OCI-M2 (cell line): ENCODE results near the gene FAM217B.

ENCODE experiments used
- DNase-seq: peaks from one replicate; lab custom pipeline; 2025; ENCODE audit not compliant: unreplicated experiment; lab: John Stamatoyannopoulos, UW

FAM217B gene

DNA sequence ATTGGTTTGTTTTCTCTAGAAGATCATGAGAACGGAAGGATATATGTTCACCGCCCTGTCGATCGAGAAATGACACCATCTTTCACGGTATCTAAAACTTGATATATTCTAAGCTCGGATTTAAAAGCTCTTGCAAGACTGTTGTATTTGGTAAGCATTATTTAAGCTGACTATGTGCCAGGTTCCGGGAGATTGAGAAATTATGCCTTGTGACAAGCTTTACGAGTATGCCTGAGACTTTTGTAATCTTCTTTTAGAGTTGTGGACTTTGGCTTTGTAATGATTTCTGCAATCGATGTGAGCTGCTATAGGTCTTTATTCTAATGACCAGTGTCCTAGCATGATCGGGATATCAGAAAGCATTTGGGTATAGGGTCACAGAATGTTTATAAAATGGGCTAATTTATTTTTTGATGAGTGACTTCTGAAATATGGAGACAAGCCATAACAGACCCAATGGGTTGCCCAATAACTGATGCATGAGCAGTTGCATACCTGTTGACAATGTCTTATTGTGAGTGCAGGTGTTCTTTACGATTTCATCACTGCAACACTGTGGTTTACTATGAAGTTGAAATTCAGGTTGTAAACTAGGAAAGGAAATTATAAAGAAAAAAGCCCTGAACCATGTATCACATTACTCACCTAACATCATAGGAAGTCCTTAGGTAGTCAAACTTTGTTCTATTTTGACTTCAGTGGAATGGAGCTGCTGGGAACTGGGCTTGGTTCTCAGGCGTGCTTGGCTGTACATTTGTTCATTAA, 32.0 kb downstream of the FAM217B start:
- no peak for DNase-seq

DNA sequence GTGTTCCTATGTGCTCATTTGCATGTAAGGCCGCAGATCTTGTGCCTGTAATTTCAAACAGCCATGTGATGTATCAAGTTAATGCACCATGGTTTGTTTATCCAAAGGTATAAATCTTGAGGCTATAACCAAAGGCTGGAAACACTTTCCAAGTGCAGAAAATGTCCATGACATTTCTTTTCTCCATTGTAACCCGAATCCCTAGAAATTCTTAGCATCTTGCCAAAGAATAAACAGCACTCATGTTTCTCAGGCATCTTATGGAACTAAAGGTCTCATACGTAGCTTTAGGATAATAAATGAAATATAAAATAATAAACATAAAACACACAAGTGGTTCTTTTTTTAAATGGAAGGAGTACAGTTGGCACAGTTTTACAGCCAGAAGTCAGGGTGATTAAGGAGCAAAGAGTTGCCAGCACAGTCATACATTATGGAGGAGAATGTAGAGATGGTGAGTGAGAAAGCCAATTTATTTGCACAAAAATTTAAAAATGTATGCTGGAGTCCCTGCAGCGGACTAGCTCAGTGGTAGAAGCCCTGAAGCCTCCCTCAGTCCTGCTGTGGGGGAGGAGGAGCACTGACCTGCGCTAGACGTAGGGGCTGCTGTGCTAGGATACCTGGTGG, 36.1 kb downstream of the FAM217B start:
- DNase-seq: no peak

DNA sequence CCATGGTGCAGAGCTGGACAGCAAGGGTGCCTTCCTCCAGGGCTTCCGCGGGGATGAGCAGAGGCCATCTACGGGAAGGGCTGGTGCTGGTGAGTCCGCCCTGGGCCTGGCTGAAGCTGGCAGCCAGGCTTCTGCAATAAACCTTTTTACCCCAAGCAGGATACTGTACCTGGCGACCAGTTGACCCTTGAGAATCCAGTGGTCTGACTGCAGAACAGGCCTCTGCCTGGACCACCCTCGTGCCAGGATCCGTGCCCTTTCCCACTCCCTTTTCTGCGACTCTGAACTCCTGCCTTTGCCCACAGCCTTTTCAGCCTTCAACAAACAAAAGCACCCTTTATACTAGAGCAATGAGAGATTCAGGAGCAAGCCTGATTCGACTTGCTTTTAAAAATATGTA, 36.9 kb downstream of the FAM217B start:
- no peak for DNase-seq

DNA sequence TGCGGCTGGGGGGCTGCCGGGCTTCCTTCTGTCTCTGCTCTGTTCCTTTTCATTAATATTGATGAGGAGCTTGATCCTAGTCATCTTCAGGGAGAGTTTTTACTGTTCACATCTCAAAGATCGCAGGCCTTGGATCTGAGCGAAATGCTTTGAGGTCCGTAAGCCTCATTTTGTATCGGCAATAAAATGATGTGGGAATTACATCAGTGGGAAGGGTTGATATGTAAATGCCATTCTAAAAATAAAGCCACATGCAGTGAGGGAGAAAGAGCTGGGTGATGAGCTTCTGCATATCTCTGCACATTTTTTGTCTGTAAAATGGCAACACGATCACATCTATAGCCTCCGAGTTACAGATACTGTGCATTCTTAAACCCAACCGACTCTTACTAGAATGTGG, 42.9 kb downstream of the FAM217B start:
- DNase-seq: no peak

DNA sequence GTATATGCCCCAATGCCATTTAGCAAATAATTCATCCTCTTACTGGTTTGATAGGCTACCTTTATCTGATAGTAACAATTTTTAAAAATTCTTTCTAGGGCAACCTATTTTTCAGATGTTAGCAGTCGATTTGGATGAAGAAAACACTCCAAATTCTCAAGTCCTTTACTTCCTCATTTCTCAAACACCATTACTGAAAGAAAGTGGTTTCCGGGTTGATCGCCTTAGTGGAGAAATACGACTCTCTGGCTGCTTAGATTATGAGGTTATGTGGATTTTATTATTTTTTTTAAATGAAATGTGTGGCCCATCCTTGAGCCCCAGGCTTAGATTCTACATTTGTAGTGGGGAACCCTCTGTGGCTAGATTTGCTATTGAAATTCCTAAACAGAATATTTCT, 44.4 kb downstream of the FAM217B start:
- DNase-seq: no peak

DNA sequence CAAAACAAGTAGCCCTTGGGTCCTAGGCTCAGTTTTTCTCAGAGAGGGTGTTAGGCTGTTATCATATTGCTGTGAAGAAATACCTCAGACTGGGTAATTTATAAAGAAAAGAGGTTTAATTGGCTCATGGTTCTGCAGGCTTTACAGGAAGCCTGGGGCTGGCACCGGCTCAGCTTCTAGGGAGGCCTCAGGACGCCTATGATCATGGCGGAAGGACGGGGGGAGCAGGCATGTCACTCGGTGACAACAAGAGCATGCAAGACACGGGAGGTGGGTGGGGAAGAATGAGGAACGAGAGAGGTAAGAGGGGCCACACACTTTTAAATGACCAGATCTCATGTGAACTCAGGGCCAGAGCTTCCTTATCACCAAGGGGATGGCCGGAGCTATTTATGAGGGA, 45.0 kb downstream of the FAM217B start:
- no peak for DNase-seq

DNA sequence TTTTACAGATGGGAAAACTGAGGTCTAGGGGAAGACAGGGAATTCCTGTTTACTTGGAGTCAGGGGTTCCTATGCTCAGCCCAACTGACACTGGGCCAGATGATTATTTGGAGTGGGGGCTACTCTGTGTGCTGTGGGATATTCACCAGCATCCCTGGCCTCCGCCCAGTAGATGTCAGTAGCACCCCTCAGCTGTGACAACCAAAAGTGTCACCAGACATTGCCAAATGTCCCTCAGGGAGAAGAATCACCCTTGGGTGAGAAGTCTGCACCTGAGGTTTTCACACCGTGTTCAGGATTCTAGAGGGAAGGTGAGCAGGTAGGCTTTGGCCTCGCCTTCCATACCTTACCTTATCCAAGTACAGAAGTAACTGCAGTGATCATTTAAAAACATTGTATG, 45.7 kb downstream of the FAM217B start:
- no peak for DNase-seq

DNA sequence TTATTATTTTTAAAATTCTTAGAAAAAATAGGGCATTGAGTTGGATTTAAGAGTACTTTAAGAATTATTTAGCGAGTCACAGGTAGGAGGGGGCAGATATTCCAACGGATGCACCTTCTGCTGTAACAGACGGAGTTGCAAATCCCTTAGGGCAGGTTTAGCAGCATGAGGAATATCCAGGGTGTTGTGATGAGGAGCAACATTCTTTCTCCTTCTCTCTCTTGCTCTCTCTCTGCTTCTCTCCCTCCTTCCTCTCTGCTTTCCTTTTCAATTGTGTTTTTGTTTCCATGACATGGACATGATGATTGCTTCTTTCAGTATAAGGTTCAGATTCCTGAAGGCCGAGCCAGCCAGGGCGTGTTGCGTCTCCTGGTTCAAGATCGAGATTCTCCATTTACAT, 46.9 kb downstream of the FAM217B start:
- DNase-seq: no peak

DNA sequence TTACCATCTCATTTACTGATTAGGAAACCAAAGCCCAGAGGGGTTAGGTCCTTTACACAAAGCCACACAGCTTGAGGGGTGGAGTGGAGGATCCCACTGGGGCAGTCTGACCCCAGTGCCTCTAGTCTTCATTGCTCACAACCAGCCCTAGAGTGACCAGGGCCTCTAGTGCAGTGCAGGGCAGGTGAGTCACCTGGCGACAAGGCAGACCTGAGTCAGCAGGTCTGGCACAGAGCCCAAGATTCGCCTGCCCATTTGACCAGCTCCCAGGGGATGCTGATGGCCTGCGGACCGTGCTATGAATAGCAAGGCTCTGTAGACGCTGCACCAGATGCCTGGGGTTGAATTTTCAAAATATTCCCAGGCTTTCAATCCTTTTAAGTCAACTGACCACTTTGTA, 48.0 kb downstream of the FAM217B start:
- DNase-seq: no peak

DNA sequence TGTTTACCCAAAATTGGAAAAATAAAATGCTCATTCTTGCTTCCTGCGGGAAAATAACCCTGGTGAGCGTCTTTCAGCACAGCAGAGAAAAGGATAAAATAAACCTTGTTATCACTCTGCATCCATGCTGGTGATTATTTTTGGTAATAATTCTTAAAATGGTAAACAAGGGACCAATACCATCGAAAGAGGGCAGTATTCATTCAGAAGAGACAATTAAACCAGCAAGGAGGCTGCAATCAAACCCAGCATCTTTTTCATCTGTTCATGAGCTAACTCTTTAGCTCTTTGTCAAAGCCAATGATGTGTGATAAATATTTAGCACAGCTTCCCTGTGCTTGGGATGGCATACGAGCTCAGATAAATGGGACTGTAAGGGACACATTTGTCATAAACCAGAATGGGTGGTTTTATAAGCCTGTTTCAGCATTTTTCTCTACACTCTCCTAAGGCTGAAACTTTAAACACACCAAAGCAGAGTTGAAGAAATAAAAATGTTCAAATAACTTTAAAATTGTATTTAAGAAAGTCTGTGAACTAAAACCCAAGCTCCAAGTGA, 52.4 kb downstream of the FAM217B start:
- DNase-seq: no peak

DNA sequence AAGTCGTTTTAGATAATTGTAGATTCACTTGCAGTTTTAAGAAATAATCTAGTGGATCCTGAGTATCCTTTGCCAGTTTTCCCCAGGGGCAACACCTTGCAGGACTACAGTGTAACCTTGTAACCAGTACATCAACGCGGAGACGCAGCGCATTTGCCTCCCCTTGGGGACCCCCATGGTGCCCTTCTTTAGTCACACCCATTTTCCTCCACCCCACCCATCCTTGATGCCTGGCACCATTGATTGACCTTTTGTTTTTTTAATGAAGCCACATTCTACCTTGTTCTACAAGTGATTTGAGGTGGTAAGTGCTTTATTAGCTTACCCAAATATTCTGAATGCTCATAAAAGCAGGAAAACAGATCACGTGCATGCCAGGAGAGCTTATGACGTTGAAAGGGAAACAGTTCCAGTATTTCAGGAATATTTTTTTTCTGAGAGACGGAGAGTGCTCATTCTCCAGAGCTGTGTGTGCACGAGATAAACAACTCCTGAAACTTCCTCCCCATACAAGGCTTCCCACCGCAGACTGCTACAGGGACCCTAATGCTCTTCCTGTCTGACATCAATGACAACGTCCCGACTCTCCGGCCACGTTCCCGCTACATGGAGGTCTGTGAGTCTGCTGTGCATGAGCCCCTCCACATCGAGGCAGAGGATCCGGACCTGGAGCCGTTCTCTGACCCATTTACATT, 53.7 kb downstream of the FAM217B start:
- no peak for DNase-seq

DNA sequence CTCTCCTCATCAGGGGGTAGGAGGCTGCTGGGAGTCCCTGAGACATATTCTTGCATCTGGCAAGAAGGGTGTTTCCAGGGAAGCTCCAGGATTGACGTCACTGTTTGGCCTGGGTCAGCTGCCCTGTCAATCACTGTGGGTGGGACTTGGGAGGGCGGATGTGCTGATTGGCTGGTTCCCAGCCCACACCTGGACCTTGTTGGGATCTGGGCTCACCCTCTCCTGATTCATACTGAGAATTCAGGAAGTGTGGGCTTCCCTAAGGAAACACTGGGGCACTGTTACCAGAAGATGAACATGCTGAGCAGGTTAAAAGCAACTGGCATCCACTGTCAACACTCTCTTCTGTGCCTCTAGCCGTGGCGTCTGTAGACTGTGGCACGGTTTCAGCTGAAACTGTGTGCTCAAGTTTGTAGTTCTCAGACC, 54.5 kb downstream of the FAM217B start:
- DNase-seq: no peak

DNA sequence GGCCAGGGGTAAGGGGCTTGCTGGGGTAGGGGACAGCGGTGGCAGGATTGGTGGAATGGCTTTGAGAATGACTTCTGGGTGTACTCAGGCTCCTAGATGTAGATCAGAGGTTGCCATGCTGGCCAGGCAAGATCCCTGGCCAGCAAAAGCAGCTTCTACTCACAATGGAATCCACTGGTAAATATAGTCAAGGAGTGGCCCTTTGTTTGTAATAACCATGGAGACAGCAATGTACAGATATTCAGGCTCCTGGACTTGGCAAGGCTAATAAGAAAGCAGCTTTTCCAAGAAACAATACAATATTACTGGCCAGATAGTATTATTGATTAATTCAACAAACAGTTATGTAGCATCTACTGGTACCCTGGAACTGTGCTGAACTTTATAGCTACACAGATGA, 55.9 kb downstream of the FAM217B start:
- DNase-seq: no peak

DNA sequence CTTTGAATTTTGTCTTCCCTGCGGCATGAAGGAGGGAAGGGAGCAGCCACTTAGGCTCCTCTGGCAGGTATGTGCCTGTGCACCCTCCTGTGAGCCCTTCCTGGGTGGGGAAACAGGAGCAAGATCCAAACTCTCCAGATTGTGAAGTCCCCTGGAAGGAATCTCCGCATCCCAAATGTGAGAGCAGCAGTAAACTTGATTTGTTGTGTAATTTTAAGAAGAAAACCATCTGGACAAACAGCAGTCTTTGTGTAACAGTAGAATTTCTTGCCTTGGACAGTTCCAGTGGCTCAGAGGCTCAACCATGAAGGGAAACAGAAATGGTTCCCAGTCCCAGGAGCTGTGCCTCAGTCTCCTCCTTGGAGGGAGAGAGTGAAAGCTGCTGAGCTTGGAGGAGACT, 57.7 kb downstream of the FAM217B start:
- DNase-seq: no peak
